ENCODE results near the gene GPER1.
A peak's percentile ranks its signal among the peaks of the same experiment; 100 is the strongest.
"Not testable (repeated sequence)": the region's sequence is repeated elsewhere in the genome, so short reads cannot be mapped to it uniquely, and the experiment has no call there.

GPER1 gene

DNA sequence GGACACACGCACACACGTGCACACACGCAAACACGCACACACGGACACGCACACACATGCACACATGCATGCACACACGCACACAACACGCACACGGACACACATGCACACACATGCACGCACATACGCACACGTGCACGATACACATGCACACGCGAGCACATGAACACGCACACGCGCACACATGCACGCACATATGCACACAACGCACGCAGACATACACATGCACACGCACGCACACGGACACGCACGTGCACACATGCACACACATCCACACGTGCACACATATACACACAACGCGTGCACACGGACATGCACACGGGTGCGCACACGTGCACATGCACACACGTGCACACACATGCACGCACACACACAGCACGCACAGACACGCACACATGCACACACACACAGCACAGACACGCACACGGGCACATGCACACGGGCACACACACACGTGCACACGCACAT lies 17.3 kb upstream of the GPER1 start:
- DNase-seq: no peak

DNA sequence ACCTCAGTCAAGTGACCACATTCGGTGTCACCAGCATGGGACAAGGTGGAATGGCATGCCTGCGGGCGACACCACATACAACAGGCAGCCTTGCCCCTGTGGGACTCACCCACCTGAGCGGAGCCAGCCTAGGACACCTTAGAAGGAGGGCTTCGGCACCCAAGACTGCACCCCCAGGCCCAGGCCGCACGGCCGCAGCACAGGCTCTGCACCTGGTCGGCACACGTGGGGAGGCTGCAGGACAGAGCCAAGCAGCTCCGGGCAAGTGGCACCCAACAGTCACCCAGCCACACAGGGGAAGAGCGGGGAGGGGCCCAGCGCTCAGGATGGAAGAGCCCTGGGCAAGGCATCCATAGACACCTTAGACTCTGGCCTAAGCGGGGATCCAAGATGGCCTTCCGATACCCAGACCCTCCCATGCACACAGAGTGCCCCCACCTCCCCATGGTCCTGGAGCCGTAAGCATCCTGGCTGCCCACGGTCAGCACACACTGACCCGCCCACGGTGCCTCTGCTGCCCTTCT lies 16.1 kb upstream of the GPER1 start:
- no peak for DNase-seq

DNA sequence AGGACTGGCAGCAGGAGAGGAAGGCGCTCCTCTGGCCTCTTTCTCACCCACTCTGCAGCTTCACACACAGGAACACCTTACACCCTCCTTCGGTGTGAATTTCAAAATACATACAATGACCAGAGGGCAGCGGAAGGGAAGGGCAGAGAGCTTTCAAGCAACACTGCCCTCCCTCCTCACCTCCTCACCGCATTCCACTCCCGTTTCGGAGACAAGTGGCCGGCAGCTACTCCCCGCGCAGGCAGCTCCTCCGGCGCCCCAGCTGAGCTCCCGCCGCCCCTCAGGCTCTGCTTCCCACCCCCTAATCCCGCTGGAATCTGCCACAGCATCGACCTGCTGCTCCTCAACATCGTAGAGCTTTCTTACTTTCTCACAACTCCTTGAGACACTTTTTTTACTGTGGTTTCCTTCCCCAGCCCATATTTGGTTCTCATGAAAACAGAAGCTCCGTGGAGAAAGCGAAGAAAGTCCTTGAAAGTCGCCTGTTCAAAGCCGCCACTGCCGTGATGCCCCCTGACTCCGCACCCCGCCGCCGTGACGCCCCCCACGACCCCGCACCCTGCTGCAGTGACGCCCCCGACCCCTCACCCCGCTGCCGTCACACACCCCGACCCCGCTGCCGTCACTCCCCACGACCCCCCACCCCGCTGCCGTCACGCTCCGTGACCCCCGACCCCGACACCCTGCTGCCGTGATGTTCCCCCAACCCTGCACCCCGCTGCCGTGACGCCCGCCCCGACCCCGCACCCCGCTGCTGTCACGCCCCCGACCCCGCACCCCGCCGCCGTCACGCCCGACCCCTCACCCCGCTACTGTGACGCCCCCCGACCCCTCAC lies 14.6 kb upstream of the GPER1 start:
- no peak for DNase-seq

DNA sequence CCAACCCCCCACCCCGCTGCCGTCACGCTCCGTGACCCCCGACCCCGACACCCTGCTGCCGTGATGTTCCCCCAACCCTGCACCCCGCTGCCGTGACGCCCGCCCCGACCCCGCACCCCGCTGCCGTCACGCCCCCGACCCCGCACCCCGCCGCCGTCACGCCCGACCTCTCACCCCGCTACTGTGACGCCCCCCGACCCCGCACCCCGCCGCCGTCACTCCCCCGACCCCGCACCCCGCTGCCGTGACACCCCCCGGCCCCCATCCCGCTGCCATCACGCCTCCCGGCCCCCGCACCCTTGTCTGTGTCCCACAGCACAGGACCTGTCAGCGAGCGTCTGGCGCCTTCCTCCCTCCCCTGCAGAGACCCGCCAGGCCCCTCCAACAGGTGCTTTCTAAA lies 13.9 kb upstream of the GPER1 start:
- not testable (repeated sequence) for DNase-seq

DNA sequence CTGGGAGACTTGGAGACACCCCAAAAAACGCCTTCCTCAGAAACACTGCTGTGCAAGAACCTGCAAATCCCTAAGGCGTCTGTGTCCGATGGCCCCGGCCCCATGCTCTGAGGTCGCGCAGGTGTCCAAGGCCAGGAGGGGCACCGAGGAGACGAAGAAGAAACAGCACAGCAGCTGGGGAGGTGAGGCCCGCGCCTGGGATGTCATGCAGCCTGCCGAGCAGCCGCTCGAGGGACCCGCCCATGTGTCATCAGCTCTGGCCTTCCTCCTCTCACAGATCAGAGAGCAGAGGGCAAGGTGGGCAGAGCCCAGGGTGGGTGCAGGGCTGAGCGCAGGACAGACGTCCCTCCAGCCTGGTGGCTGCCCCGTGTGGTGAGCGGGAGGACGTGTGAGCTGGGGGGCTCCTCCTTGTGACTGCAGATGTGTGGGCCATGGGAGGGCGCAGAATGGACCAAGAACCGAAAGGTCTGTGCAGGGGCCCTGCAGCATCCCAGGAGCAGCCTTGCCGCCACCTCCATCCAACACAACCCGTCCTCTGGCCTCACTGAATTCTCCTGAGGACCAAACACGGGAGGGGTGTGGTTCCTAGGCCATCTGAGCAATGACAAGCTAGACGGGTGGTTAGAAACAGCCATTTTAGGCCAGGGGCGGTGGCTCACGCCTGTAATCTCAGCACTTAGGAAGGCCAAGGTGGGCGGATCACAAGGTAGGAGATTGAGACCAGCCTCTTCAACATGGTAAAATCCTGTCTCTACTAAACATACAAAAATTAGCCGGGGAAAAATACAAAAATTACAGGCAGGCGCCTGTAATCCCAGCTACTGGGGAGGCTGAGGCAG lies 13.1 kb upstream of the GPER1 start:
- DNase-seq: no peak

DNA sequence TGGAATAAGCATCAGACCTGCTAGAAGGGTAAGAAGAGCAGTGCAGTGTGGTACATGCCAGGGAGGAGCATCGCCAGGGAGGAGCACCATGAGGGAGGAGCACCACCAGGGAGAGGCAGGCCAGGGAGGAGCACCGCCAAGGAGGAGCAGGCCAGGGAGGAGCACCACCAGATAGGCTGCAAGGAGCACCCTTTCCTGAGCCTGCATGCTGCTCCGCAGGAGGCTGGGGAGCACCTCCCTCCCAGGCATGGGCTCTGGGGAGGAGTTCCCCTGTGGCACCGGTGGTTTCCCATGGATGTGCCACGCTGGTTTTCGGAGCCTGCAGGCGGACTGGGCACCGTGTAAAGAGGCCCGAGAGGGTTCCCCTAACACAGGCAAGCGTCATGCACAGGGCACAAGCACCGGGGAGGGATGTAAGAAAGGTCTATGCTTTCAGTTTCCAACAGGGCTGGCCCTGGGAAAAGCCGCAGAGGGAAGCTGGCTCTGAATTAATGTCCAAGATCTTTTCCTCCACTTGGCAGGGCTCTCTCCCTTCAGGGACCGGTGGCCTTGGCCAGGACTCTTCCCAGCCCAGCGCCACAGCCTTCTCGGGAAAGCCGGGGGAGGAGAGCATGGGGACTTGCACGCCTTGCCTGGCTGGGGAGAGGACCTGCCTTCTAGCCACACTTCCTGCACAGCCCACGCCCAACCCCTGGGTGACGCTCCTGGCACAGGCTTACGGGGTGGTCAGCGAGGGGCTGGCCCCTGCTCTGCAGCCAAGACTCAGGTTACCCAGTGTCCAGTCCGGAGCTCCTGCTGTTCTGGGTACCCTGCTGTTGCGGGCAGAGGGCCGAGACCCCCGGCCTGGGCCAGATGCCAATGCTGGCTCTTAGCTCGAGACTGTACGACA lies 11.5 kb upstream of the GPER1 start:
- no peak for DNase-seq

DNA sequence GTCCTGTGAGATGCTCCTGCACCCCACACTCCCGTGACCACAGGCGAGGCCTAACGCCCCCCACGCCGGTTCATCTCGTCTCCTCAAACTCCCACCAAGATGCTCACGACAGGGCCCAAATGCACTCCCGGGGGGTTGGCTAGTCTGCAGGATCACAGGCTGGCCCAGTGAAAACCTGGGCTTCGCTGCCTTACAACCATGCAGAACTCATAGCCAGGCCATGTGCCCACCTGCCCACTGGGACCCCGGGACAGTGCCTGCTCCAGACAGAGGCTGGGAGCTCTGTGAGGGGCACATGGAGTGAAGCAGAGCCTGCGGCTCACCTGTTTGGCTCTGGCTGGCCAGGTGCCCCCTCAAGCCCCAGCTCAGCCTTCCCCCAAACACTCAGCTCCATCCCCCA lies 9.4 kb upstream of the GPER1 start:
- DNase-seq: no peak

DNA sequence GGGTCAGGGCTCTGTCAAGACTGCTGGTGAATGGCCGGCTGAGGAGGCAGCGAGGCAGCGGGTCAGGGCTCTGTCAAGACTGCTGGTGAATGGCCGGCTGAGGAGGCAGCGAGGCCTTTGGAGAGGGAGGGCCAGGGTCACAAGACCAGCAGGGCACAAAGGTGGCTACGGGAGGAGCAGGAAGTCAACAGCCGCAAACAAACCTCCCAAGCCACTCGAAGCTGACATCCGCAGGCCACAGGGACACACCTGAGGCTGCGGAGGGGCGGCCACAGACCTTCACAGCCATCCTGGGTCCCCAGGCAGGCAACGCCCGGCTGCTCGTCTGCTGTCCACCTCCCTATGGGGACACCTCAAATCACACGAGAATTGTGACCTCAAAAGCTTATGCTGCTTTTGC lies 8.9 kb upstream of the GPER1 start:
- DNase-seq: no peak

DNA sequence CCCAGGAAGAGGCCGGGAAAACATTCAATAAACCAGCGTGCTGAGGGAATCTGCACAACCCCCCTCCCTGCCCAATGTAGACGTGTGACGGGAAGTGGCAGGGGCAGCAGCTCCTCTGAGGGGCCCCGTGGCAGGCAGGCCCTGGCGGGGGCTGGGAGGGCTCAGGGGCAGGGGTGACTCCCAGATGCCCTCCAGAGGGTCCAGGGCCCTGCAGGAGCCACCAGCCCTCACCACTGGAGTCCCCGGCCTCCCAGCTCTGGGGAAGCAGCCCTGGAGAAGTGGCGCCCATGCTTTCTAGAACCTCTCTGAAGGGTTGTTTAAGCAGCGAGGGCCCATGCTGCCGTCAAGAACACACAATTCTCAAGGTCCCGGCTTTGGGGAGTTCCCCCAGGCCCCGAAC lies 8.4 kb upstream of the GPER1 start:
- DNase-seq: no peak

DNA sequence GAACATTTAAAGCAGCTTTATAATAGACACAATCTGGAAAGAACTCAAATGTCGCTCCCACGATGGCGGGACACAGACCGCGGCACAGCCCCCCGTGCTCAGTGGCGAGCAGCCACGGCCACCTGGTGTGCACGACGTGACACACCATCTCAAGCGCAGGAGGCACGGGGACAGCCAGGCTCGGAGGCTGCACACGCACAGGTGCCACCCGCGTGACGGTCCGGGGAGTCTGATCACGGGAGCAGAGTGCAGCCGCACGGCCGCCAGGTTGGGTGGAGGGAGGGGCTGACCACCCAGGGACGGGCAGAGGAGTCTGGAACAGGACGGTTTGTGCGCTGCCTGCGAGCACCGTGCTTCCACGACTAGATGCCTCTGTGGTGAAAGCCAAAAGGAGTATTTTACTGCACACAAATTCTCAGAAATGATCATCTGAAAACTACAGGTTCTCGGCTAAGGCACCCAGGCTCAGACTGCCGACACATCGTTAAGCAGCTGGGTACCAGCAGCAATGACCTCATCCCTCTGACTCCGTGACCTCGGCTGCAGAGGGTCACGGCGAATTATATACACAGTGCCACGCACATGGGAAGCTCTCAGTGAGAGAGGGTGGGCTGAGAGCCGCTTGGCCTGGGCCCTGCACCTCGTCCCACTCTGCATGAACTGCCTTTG lies 7.5 kb upstream of the GPER1 start:
- no peak for DNase-seq

DNA sequence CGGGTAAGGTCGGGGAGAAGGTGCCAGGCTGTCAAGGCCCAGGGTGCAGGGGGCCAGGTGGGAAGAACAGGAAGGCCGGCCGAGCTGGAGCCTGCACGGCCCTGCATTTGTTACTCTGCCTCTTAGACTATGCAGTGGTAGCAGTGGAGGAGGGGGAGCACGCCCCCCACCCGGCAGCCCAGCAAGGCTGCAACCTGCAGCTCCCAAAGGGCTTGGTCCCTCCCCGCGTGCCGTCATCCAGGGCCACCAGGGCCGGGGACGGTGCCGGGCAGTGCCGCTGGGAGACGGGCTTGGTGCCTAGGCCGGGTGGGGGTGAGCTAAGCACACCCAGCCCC lies 7.0 kb upstream of the GPER1 start:
- no peak for DNase-seq

DNA sequence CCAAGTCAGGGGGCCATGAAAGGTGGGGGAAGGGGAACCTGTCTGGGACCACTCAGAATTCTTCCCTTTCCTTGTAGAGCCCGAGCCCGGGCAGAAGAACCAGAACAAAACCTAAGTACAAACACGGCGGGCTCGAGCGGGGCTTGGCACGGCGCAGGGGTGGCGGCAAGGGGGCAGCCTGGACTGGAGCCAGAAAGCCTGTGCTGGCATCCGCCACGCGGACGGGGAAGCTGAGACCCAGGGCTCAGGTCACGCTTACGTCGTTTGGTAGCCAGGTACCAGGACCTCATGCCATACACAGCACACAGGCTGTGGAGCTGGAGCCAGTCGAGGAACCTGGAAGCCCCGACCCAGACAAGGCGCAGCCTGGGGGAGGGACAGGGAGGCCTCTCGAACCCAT lies 6.6 kb upstream of the GPER1 start:
- no peak for DNase-seq

DNA sequence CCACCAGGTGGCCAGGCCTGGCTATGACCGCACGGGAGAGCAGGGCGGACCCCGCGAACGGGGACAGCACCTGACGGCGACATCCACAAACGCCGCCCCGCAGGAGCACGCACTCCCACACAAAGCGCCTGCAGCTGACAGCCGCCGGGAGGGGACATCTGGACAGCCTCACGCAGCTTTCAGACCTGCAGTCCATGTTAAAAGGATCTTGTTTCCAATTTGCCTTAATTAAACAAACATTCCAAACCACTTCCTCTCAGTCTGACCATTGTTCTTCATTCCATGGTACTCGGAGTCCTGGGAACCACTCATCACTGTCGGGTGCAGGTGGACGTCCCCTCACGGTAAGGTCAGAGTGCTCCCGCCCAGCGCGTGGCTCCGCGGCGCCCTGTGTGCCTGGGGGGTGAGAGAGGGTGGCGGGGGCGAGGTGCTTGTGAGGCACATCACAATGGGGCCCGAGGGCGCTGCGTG lies 5.9 kb upstream of the GPER1 start:
- DNase-seq: no peak

DNA sequence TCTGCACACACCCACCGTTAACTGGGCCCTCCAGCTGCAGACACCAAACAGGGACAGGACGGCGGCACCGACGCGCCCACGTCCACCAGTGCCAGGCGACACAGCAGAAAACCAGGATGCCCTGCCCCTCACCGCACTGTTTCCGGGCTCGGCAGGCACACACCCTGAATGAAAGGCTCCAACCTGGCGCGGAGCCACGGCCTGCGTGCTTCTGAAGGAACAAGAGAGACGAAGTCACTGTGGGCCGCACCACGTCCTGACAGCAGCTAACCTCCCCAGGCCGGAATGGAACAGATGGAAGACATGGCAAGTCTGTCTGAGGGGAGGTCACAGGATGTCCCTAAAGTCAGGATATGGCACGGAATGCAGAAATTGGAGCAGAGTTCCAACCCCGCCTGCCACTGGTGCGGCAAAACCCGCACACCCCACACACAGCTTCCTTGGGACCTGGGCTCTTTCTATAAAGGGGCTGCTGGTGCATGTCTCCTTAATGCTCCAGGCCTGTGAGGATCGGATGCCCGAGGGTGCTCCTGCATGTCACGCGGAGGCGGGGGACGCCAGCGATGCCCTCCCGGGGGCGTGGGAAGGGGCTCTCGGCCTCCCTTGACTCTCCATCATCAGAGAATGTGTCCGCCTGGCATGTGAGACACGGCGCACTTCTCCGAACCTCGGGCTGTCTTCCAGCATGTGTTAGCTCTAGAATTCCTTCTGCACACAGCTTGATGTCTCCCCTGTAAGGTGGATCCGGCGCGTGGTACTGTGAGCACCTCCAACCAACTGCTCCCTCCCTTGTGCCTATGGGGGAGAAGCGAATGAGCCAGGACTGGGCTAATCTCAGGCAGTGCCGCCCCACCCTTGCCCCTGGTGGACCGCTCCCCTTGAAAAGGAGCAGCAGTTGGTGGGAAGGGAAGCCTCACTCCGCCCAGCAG lies 3.9 kb upstream of the GPER1 start:
- DNase-seq: no peak

DNA sequence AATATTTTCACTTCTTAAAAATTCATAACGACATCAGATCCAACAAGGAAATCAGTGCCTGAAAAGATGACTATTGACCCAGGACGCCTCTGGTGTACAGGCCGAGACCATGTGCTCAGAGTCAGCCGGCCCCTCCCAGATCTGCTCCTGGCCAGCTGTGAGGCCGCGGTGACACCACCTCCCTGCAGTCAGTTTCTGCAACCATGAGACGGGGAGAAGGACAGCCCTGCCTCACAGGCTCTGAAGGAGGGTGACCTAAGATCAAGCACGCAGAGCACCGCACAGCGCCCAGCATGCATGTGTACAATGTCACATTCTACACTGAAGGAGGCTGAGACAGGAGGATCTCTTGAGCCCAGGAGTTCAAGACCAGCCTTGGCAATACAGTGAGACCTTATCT lies 2.6 kb upstream of the GPER1 start:
- no peak for DNase-seq

DNA sequence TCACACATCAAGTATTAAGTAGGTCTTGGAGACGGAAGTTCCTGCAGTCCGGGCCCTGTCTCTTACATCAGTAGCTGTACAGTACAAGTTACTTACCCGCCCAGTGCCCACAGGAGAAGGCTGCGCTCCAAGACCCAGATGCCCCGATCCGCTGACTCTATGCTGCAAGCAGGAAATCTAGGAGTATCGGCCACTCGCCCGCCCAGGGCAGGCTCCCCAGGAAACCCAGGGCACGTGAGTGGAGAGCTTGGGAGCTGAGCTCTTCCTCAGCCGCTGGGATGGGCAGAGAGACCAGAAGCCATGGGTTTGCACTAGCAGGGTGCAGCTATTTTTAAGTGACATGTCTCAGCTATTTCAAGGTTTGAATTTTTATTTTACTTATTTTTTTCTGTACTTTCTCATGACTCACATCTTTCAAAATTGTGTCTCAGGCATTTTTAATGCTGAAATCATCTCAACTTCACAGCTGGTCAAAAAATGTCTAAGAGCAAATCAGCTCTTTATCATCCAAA lies 1.9 kb upstream of the GPER1 start:
- peak; percentile 41 for DNase-seq

DNA sequence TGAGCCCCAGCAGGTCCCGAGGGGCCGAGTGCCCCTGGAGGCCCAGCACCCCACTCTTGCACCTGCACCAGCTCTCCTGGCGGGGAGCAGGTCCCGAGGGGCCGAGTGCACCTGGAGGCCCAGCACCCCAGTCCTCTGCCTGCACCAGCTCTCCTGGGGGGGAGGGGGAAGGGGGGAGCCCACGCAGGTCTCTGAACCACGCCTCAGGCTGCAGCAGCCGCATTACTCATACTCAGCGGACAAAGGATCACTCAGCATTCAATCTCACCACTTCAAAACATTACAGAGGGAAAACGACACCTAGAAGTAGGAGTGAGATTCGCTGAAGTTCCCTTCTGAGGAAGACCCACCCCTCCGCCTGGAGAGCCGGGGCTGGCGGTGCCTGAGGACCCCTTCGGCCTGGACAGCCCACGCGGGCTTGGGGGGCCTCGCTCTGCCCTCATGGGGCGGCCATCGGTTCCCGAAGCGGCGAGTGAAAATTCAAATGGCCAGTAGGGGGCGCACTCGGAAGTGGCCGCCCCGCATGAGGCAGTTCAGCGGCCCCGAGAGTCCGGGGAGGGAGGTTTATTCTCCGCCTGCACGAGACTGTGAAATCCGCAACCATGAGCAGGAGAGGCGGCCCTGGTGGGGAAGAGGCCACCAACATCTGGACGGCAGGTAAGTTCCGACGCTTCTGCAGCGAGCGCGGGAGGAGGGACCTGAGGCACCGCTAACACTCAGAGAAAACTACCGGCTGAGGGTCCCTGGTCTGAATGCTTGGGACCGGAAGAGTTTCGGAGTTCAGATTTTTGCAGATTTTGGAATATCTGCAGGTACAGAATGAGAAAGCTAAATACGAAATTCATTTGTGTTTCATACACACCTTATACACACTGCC lies 1.1 kb upstream of the GPER1 start:
- peak; percentile 51 for DNase-seq

DNA sequence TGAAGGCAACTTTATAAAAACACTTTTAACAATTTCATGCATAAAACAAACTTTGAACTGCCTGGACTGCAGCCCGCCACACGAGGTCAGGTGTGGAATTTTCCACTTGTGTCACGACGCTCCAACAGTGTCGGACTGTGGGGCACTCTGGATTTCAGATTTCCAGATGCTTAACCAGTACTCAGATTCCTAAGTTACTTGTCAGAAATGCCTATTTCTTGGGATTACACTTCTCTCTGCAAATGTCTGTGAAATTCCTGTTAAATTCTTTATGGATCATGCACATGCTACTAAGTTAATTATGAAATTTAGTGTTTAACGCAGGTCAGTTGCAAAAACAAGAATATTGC lies 473 bp upstream of the GPER1 start:
- peak; percentile 67 for DNase-seq

DNA sequence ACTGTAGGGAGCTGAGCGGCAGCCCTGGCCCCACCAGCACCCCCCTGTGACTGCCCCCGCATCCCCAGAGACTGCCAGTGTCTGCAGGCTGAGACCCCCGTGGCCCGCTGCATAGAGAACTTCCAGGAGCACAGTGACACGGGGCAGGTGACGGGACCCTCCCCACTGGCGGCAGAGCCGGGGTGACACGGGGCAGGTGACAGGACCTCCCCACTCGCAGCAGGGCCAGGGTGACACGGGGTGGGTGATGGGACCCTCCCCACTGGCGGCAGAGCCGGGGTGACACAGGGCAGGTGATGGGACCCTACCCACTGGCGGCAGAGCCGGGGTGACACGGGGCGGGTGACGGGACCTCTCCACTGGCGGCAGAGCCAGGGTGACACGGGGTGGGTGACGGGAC lies 2.3 kb downstream of the GPER1 start:
- DNase-seq: no peak
